Measurements from ENCODE around the gene MUSTN1.

GRCh38 chr3:52852419-52852818, 17.6 kb upstream of the MUSTN1 start:
- TF ChIP-seq POLR2A (IDR thresholded peaks at IDR 0.05; ENCODE audit: low read length) (no peak), CTCF (IDR thresholded peaks at IDR 0.05) (no peak), REST (IDR thresholded peaks at IDR 0.05) (no peak)
